Brain microvascular endothelial cell (primary cell): ENCODE results near the gene EMC9.
A peak's percentile ranks its signal among the peaks of the same experiment; 100 is the strongest.

ENCODE experiments used
- DNase-seq: peaks from one replicate; pipeline ENCODE4 v3.0.0-alpha.2; 2020
- H3K27ac ChIP-seq: fragments of 250-450 bp; sonication (Bioruptor Pico); 2 replicates; pipeline ENCODE4 v1.5.1; 2020; ENCODE audit warnings: mild to moderate bottlenecking, moderate library complexity
- H3K27me3 ChIP-seq: fragments of 250-450 bp; sonication (Bioruptor Pico); replicated peaks from 2 replicates; pipeline ENCODE4 v1.5.1; 2020; ENCODE audit warnings: mild to moderate bottlenecking
- H3K36me3 ChIP-seq: fragments of 250-450 bp; sonication (Bioruptor Pico); replicated peaks from 2 replicates; pipeline ENCODE4 v1.5.1; 2020; ENCODE audit warnings: mild to moderate bottlenecking
- H3K4me3 ChIP-seq: 2 replicates; pipeline ENCODE4 v1.5.1; 2011; ENCODE audit warnings: low read depth, mild to moderate bottlenecking, control low read depth, low read length, moderate library complexity
- CTCF ChIP-seq: IDR thresholded peaks from 2 replicates; pipeline ENCODE4 v1.5.1; 2011; ENCODE audit warnings: low read depth, mild to moderate bottlenecking, moderate library complexity, low read length, control low read depth, inconsistent platforms; ENCODE audit errors: missing control alignments
- in situ Hi-C: cut with HindIII; loops from 2 replicates; pipeline ENCODE4 v1.10.0; 2017; ENCODE audit warnings: low sequenced_read_pairs, low pct_ligation_motif_present

EMC9 gene

GRCh38 chr14:24178399-24179178 lies 37.2 kb upstream of the EMC9 start:
- in situ Hi-C loops, result no loop called here

GRCh38 chr14:24177891-24178290 lies 36.5 kb upstream of the EMC9 start:
- no peak overlapping the region for H3K4me3 ChIP-seq
- TF ChIP-seq CTCF, result no peak
- H3K36me3 ChIP-seq, result peaks cover 56% of the 10 kb centered on the region
- no peak overlapping the region for H3K27ac ChIP-seq
- H3K27me3 ChIP-seq, result no peaks in the 10 kb centered on the region
- DNase-seq, result no peak
- in situ Hi-C loops, result no loop called here

More at GRCh38 chr14:24178399-24179178, 37.2 kb upstream of the EMC9 start:
- H3K27me3 ChIP-seq, result no peaks in the 10 kb centered on the region
- H3K27ac ChIP-seq, result no peak overlapping the region
- H3K36me3 ChIP-seq, result peaks cover 61% of the 10 kb centered on the region
- no peak for DNase-seq
- no peak overlapping the region for H3K4me3 ChIP-seq
- no peak for TF ChIP-seq CTCF

- no peak for DNase-seq
- Histone ChIP-seq H3K27ac (no peak overlapping the region), H3K36me3 (peaks cover 49% of the 10 kb centered on the region), H3K27me3 (no peaks in the 10 kb centered on the region), H3K4me3 (no peak overlapping the region)
- in situ Hi-C loops, result no loop called here
- no peak for TF ChIP-seq CTCF
These were observed 35.8 kb upstream of the EMC9 start for GRCh38 chr14:24177041-24177825.

- H3K36me3 ChIP-seq, result peaks cover 43% of the 10 kb centered on the region
- no peak overlapping the region for H3K4me3 ChIP-seq
- no peak overlapping the region for H3K27ac ChIP-seq
- no peak for DNase-seq
- no peaks in the 10 kb centered on the region for H3K27me3 ChIP-seq
- TF ChIP-seq CTCF, result no peak
- in situ Hi-C loops, result no loop called here
These were observed 35.2 kb upstream of the EMC9 start for GRCh38 chr14:24176599-24176998.

- TF ChIP-seq CTCF, result no peak
- H3K27ac ChIP-seq, result no peak overlapping the region
- in situ Hi-C loops, result no loop called here
- H3K36me3 ChIP-seq, result peaks cover 14% of the 10 kb centered on the region
- no peaks in the 10 kb centered on the region for H3K27me3 ChIP-seq
- no peak for DNase-seq
- peak overlapping the region; percentile 64 for H3K4me3 ChIP-seq
These were observed 31.5 kb upstream of the EMC9 start for GRCh38 chr14:24172871-24173281.
